ENCODE measurements around the gene MYO1H. TPM values are rescaled to one million over a fixed set of nuclear protein-coding genes. Genes with fewer than 3 reads are reported as not detected.
A peak's percentile ranks its signal among the peaks of the same experiment; 100 is the strongest.

Gene MYO1H
- total RNA-seq, 2 experiments from 2014 or later, result not detected

GRCh38 chr12:109449845-109450532 is 102.3 kb downstream of the MYO1H start:
- H3K4me1 Mint-ChIP-seq, result peaks cover 6% of the 10 kb centered on the region
- POLR2A ChIA-PET, result no interaction called here

GRCh38 chr12:109450980-109451379 is 103.3 kb downstream of the MYO1H start:
- H3K4me1 Mint-ChIP-seq, result peaks cover 6% of the 10 kb centered on the region
- peaks cover 19% of the 10 kb centered on the region for H3K36me3 Mint-ChIP-seq (ENCODE audit: low read depth)
- ChIA-PET POLR2A (no interaction called here), CTCF (interaction anchor here (1.4 to 1.5 kb wide), 2 partner anchors 12 to 18 kb away, joined by 3 to 4 read pairs; no protein-coding TSS in a partner anchor)
- H3K4me3 Mint-ChIP-seq, result no peak overlapping the region
- peak overlapping the region; percentile 7 for H3K27ac Mint-ChIP-seq
- no peaks in the 10 kb centered on the region for H3K9me3 Mint-ChIP-seq
- no peaks in the 10 kb centered on the region for H3K27me3 Mint-ChIP-seq
- no peak for DNase-seq

More at GRCh38 chr12:109449845-109450532, 102.3 kb downstream of the MYO1H start:
- peaks cover 13% of the 10 kb centered on the region for H3K36me3 Mint-ChIP-seq (ENCODE audit: low read depth)
- H3K27me3 Mint-ChIP-seq, result no peaks in the 10 kb centered on the region
- no peaks in the 10 kb centered on the region for H3K9me3 Mint-ChIP-seq
- CTCF ChIA-PET, result interaction anchor here (1.4 to 1.5 kb wide), 2 partner anchors 13 to 17 kb away, joined by 3 to 4 read pairs; no protein-coding TSS in a partner anchor
- no peak for DNase-seq
- no peak overlapping the region for H3K27ac Mint-ChIP-seq
- H3K4me3 Mint-ChIP-seq, result no peak overlapping the region

GRCh38 chr12:109451400-109451799 is 103.7 kb downstream of the MYO1H start:
- peaks cover 23% of the 10 kb centered on the region for H3K36me3 Mint-ChIP-seq (ENCODE audit: low read depth)
- peaks cover 6% of the 10 kb centered on the region for H3K4me1 Mint-ChIP-seq
- no peak for DNase-seq
- POLR2A ChIA-PET, result no interaction called here
- peak overlapping the region; percentile 7 for H3K27ac Mint-ChIP-seq
- no peak overlapping the region for H3K4me3 Mint-ChIP-seq
- H3K27me3 Mint-ChIP-seq, result no peaks in the 10 kb centered on the region
- no peaks in the 10 kb centered on the region for H3K9me3 Mint-ChIP-seq
- CTCF ChIA-PET, result interaction anchor here (1.4 kb wide), 1 partner anchor 18 kb away, joined by 3 read pairs; no protein-coding TSS in a partner anchor

- H3K4me3 Mint-ChIP-seq, result no peak overlapping the region
- peaks cover 27% of the 10 kb centered on the region for H3K36me3 Mint-ChIP-seq (ENCODE audit: low read depth)
- peak overlapping the region; percentile 20 for H3K27ac Mint-ChIP-seq
- no peaks in the 10 kb centered on the region for H3K9me3 Mint-ChIP-seq
- DNase-seq, result no peak
- no peaks in the 10 kb centered on the region for H3K27me3 Mint-ChIP-seq
- CTCF ChIA-PET, result interaction anchor here (1.3 kb wide), 1 partner anchor 9 kb away, joined by 3 read pairs; no protein-coding TSS in a partner anchor
- H3K4me1 Mint-ChIP-seq, result peaks cover 6% of the 10 kb centered on the region
- POLR2A ChIA-PET, result no interaction called here
Observed at GRCh38 chr12:109452489-109452888, 104.8 kb downstream of the MYO1H start.

GRCh38 chr12:109455706-109456105 is 108.0 kb downstream of the MYO1H start:
- POLR2A ChIA-PET, result no interaction called here
- DNase-seq, result no peak
- H3K27ac Mint-ChIP-seq, result no peak overlapping the region
- H3K9me3 Mint-ChIP-seq, result no peaks in the 10 kb centered on the region
- no peaks in the 10 kb centered on the region for H3K27me3 Mint-ChIP-seq
- H3K36me3 Mint-ChIP-seq (ENCODE audit: low read depth), result peaks cover 37% of the 10 kb centered on the region
- no peak overlapping the region for H3K4me3 Mint-ChIP-seq
- CTCF ChIA-PET, result interaction anchor here (1.0 to 2.0 kb wide), 2 partner anchors 11 to 21 kb away, joined by 3 to 5 read pairs; no protein-coding TSS in a partner anchor
- H3K4me1 Mint-ChIP-seq, result peaks cover 26% of the 10 kb centered on the region

- peak overlapping the region; percentile 63 for H3K27ac Mint-ChIP-seq
- no peaks in the 10 kb centered on the region for H3K27me3 Mint-ChIP-seq
- H3K4me1 Mint-ChIP-seq, result peaks cover 40% of the 10 kb centered on the region
- H3K9me3 Mint-ChIP-seq, result no peaks in the 10 kb centered on the region
- no peak overlapping the region for H3K4me3 Mint-ChIP-seq
- DNase-seq, result no peak
- ChIA-PET POLR2A (no interaction called here), CTCF (interaction anchor here (1.0 to 1.8 kb wide), 2 partner anchors 9 to 19 kb away, joined by 3 to 7 read pairs; partner anchors contain the start of genes KCTD10 and UBE3B)
- peaks cover 38% of the 10 kb centered on the region for H3K36me3 Mint-ChIP-seq (ENCODE audit: low read depth)
Observed at GRCh38 chr12:109458086-109458485, 110.4 kb downstream of the MYO1H start.

- Mint-ChIP-seq H3K4me3 (no peak overlapping the region), H3K27me3 (no peaks in the 10 kb centered on the region), H3K9me3 (no peaks in the 10 kb centered on the region), H3K36me3 (ENCODE audit: low read depth) (peaks cover 33% of the 10 kb centered on the region), H3K27ac (peak overlapping the region; percentile 52), H3K4me1 (peaks cover 47% of the 10 kb centered on the region)
- POLR2A ChIA-PET, result no interaction called here
- CTCF ChIA-PET, result interaction anchor here (1.0 to 1.8 kb wide), 2 partner anchors 9 to 18 kb away, joined by 3 to 7 read pairs; partner anchors contain the start of genes KCTD10 and UBE3B
- no peak for DNase-seq
Observed at GRCh38 chr12:109458771-109459208, 111.1 kb downstream of the MYO1H start.

GRCh38 chr12:109459247-109459646 is 111.5 kb downstream of the MYO1H start:
- peaks cover 51% of the 10 kb centered on the region for H3K4me1 Mint-ChIP-seq

GRCh38 chr12:109460538-109460937 is 112.8 kb downstream of the MYO1H start:
- H3K4me1 Mint-ChIP-seq, result peaks cover 53% of the 10 kb centered on the region
- no peaks in the 10 kb centered on the region for H3K9me3 Mint-ChIP-seq
- ChIA-PET POLR2A (no interaction called here), CTCF (interaction anchor here (1.5 kb wide), 1 partner anchor 13 kb away, joined by 3 read pairs; no protein-coding TSS in a partner anchor)
- peaks cover 25% of the 10 kb centered on the region for H3K36me3 Mint-ChIP-seq (ENCODE audit: low read depth)
- H3K27me3 Mint-ChIP-seq, result no peaks in the 10 kb centered on the region
- H3K27ac Mint-ChIP-seq, result peak overlapping the region; percentile 10
- DNase-seq, result no peak
- H3K4me3 Mint-ChIP-seq, result no peak overlapping the region

More at GRCh38 chr12:109459247-109459646, 111.5 kb downstream of the MYO1H start:
- DNase-seq, result no peak
- CTCF ChIA-PET, result no interaction called here
- no peak overlapping the region for H3K4me3 Mint-ChIP-seq
- H3K27ac Mint-ChIP-seq, result peak overlapping the region; percentile 52
- H3K36me3 Mint-ChIP-seq (ENCODE audit: low read depth), result peaks cover 29% of the 10 kb centered on the region
- no peaks in the 10 kb centered on the region for H3K9me3 Mint-ChIP-seq
- H3K27me3 Mint-ChIP-seq, result no peaks in the 10 kb centered on the region
- POLR2A ChIA-PET, result no interaction called here

GRCh38 chr12:109461049-109461845 is 113.5 kb downstream of the MYO1H start:
- Mint-ChIP-seq H3K9me3 (no peaks in the 10 kb centered on the region), H3K4me3 (no peak overlapping the region), H3K27me3 (no peaks in the 10 kb centered on the region), H3K36me3 (ENCODE audit: low read depth) (peaks cover 20% of the 10 kb centered on the region), H3K4me1 (peaks cover 53% of the 10 kb centered on the region), H3K27ac (peak overlapping the region; percentile 50)
- POLR2A ChIA-PET, result no interaction called here
- DNase-seq, result no peak
- CTCF ChIA-PET, result interaction anchor here (1.4 to 1.6 kb wide), 3 partner anchors 12 to 31 kb away, joined by 3 read pairs; no protein-coding TSS in a partner anchor

- H3K9me3 Mint-ChIP-seq, result no peaks in the 10 kb centered on the region
- ChIA-PET CTCF (interaction anchor here (0.9 to 1.6 kb wide), 5 partner anchors 8 to 32 kb away, joined by 3 to 4 read pairs (median 3); no protein-coding TSS in a partner anchor), POLR2A (no interaction called here)
- H3K27ac Mint-ChIP-seq, result peak overlapping the region; percentile 85
- no peak overlapping the region for H3K4me3 Mint-ChIP-seq
- no peak for DNase-seq
- H3K4me1 Mint-ChIP-seq, result peaks cover 53% of the 10 kb centered on the region
- peaks cover 16% of the 10 kb centered on the region for H3K36me3 Mint-ChIP-seq (ENCODE audit: low read depth)
- no peaks in the 10 kb centered on the region for H3K27me3 Mint-ChIP-seq
Observed at GRCh38 chr12:109461846-109462756, 114.4 kb downstream of the MYO1H start.

Data from activated CD4-positive, alpha-beta T cell treated with anti-CD3 and anti-CD28 coated beads, Interleukin-2, amount 10 ng/mL, durations not matched to agents 7 days and 5 days (primary cell).